ENCODE data around the gene CDK11A. TPM values are rescaled to one million over a fixed set of nuclear protein-coding genes. Genes with fewer than 3 reads are reported as not detected.
"Not testable (repeated sequence)": the region's sequence is repeated elsewhere in the genome, so short reads cannot be mapped to it uniquely, and the experiment has no call there.

CDK11A gene
- total RNA-seq, 1 donor from 2014 or later: 14.9 TPM

GRCh38 chr1:1692714-1693647 lies 31.2 kb downstream of the CDK11A start, which contains the start of gene SLC35E2B:
Gene SLC35E2B (minus strand): TSS chr1:1692795. CDS start chr1:1676699, 16,096 bp downstream.
- peak; percentile 47 for DNase-seq (ENCODE audit: low read depth)
- H3K27me3 ChIP-seq (ENCODE audit: control insufficient read depth, insufficient read depth, low read length); H3K36me3 ChIP-seq (ENCODE audit: control insufficient read depth, insufficient read depth, low read length): not testable (repeated sequence)
- H3K4me3 ChIP-seq (ENCODE audit: low read depth, low read length): peak within 1 kb of the TSS; percentile 47
- TF ChIP-seq CTCF (IDR thresholded peaks at IDR 0.05; ENCODE audit: insufficient read depth, low read length, poor library complexity, severe bottlenecking): peak; percentile 19

GRCh38 chr1:1692324-1692713 lies 31.8 kb downstream of the CDK11A start:
- H3K4me3 ChIP-seq (ENCODE audit: low read depth, low read length): peak overlapping the region; percentile 47
- H3K36me3 ChIP-seq (ENCODE audit: control insufficient read depth, insufficient read depth, low read length); DNase-seq (ENCODE audit: low read depth); H3K27me3 ChIP-seq (ENCODE audit: control insufficient read depth, insufficient read depth, low read length): not testable (repeated sequence)

- not testable (repeated sequence) for DNase-seq (ENCODE audit: low read depth); H3K27me3 ChIP-seq (ENCODE audit: control insufficient read depth, insufficient read depth, low read length); H3K36me3 ChIP-seq (ENCODE audit: control insufficient read depth, insufficient read depth, low read length)
- peak overlapping the region; percentile 32 for H3K4me3 ChIP-seq (ENCODE audit: low read depth, low read length)
Observed at GRCh38 chr1:1691443-1691842, 32.7 kb downstream of the CDK11A start.

- not testable (repeated sequence) for H3K4me3 ChIP-seq (ENCODE audit: low read depth, low read length); H3K36me3 ChIP-seq (ENCODE audit: control insufficient read depth, insufficient read depth, low read length); DNase-seq (ENCODE audit: low read depth); H3K27me3 ChIP-seq (ENCODE audit: control insufficient read depth, insufficient read depth, low read length)
Observed at GRCh38 chr1:1689526-1689925, 34.6 kb downstream of the CDK11A start.

- DNase-seq (ENCODE audit: low read depth): no peak
- no peak for TF ChIP-seq CTCF (IDR thresholded peaks at IDR 0.05; ENCODE audit: insufficient read depth, low read length, poor library complexity, severe bottlenecking)
- H3K27me3 ChIP-seq (ENCODE audit: control insufficient read depth, insufficient read depth, low read length): no peaks in the 10 kb centered on the region
- no peaks in the 10 kb centered on the region for H3K36me3 ChIP-seq (ENCODE audit: control insufficient read depth, insufficient read depth, low read length)
- no peak overlapping the region for H3K4me3 ChIP-seq (ENCODE audit: low read depth, low read length)
Observed at GRCh38 chr1:1687846-1688245, 36.3 kb downstream of the CDK11A start.

GRCh38 chr1:1684031-1684681 lies 40.0 kb downstream of the CDK11A start:
- DNase-seq (ENCODE audit: low read depth): no peak
- Histone ChIP-seq H3K4me3 (ENCODE audit: low read depth, low read length) (no peak overlapping the region), H3K36me3 (ENCODE audit: control insufficient read depth, insufficient read depth, low read length) (no peaks in the 10 kb centered on the region), H3K27me3 (ENCODE audit: control insufficient read depth, insufficient read depth, low read length) (no peaks in the 10 kb centered on the region)
- TF ChIP-seq CTCF (IDR thresholded peaks at IDR 0.05; ENCODE audit: insufficient read depth, low read length, poor library complexity, severe bottlenecking): no peak

- no peak for TF ChIP-seq CTCF (IDR thresholded peaks at IDR 0.05; ENCODE audit: insufficient read depth, low read length, poor library complexity, severe bottlenecking)
- H3K36me3 ChIP-seq (ENCODE audit: control insufficient read depth, insufficient read depth, low read length): no peaks in the 10 kb centered on the region
- no peak for DNase-seq (ENCODE audit: low read depth)
- no peaks in the 10 kb centered on the region for H3K27me3 ChIP-seq (ENCODE audit: control insufficient read depth, insufficient read depth, low read length)
- no peak overlapping the region for H3K4me3 ChIP-seq (ENCODE audit: low read depth, low read length)
Observed at GRCh38 chr1:1683104-1683905, 40.9 kb downstream of the CDK11A start.
